ENCODE results near the gene ORC6.

GRCh38 chr16:46702030-46702429, 12.6 kb downstream of the ORC6 start:
- TF ChIP-seq SMC3 (conservative IDR thresholded peaks at IDR 0.05; ENCODE audit: insufficient read depth, low read depth, low read length) (no peak), KDM1A (IDR thresholded peaks at IDR 0.05) (no peak), MAX (CRISPR knock-in tag; IDR thresholded peaks at IDR 0.05) (no peak), HLTF (IDR thresholded peaks at IDR 0.05) (no peak), MCM3 (IDR thresholded peaks at IDR 0.05) (no peak), BRD9 (IDR thresholded peaks at IDR 0.05; ENCODE audit: low read depth, partially characterized antibody) (no peak), SRF (CRISPR knock-in tag; IDR thresholded peaks at IDR 0.05) (no peak)
- TF ChIP-seq, protein P1, sequence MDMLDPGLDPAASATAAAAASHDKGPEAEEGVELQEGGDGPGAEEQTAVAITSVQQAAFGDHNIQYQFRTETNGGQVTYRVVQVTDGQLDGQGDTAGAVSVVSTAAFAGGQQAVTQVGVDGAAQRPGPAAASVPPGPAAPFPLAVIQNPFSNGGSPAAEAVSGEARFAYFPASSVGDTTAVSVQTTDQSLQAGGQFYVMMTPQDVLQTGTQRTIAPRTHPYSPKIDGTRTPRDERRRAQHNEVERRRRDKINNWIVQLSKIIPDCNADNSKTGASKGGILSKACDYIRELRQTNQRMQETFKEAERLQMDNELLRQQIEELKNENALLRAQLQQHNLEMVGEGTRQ (CRISPR knock-in tag; IDR thresholded peaks at IDR 0.05), result no peak
- TF ChIP-seq, protein P2, sequence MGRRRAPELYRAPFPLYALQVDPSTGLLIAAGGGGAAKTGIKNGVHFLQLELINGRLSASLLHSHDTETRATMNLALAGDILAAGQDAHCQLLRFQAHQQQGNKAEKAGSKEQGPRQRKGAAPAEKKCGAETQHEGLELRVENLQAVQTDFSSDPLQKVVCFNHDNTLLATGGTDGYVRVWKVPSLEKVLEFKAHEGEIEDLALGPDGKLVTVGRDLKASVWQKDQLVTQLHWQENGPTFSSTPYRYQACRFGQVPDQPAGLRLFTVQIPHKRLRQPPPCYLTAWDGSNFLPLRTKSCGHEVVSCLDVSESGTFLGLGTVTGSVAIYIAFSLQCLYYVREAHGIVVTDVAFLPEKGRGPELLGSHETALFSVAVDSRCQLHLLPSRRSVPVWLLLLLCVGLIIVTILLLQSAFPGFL (CRISPR knock-in tag; IDR thresholded peaks at IDR 0.05), result no peak
- TF ChIP-seq, protein P3, sequence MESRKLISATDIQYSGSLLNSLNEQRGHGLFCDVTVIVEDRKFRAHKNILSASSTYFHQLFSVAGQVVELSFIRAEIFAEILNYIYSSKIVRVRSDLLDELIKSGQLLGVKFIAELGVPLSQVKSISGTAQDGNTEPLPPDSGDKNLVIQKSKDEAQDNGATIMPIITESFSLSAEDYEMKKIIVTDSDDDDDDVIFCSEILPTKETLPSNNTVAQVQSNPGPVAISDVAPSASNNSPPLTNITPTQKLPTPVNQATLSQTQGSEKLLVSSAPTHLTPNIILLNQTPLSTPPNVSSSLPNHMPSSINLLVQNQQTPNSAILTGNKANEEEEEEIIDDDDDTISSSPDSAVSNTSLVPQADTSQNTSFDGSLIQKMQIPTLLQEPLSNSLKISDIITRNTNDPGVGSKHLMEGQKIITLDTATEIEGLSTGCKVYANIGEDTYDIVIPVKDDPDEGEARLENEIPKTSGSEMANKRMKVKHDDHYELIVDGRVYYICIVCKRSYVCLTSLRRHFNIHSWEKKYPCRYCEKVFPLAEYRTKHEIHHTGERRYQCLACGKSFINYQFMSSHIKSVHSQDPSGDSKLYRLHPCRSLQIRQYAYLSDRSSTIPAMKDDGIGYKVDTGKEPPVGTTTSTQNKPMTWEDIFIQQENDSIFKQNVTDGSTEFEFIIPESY (CRISPR knock-in tag; IDR thresholded peaks at IDR 0.05), result no peak
- TF ChIP-seq, protein P4, sequence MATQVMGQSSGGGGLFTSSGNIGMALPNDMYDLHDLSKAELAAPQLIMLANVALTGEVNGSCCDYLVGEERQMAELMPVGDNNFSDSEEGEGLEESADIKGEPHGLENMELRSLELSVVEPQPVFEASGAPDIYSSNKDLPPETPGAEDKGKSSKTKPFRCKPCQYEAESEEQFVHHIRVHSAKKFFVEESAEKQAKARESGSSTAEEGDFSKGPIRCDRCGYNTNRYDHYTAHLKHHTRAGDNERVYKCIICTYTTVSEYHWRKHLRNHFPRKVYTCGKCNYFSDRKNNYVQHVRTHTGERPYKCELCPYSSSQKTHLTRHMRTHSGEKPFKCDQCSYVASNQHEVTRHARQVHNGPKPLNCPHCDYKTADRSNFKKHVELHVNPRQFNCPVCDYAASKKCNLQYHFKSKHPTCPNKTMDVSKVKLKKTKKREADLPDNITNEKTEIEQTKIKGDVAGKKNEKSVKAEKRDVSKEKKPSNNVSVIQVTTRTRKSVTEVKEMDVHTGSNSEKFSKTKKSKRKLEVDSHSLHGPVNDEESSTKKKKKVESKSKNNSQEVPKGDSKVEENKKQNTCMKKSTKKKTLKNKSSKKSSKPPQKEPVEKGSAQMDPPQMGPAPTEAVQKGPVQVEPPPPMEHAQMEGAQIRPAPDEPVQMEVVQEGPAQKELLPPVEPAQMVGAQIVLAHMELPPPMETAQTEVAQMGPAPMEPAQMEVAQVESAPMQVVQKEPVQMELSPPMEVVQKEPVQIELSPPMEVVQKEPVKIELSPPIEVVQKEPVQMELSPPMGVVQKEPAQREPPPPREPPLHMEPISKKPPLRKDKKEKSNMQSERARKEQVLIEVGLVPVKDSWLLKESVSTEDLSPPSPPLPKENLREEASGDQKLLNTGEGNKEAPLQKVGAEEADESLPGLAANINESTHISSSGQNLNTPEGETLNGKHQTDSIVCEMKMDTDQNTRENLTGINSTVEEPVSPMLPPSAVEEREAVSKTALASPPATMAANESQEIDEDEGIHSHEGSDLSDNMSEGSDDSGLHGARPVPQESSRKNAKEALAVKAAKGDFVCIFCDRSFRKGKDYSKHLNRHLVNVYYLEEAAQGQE (IDR thresholded peaks at IDR 0.05; ENCODE audit: borderline replicate concordance), result no peak
- TF ChIP-seq, protein P4 (CRISPR knock-in tag; IDR thresholded peaks at IDR 0.05; ENCODE audit: low read depth), result no peak
